GM18907 (cell line): ENCODE results near the gene LRRC59.
A peak's percentile ranks its signal among the peaks of the same experiment; 100 is the strongest.

Source experiments
- ATAC-seq: cut with Tn5 transposase; IDR thresholded peaks from one replicate; pipeline ENCODE4 v1.9.1; 2021; ENCODE audit warnings: mild to moderate bottlenecking, moderate library complexity; ENCODE audit not compliant: unreplicated experiment

Gene LRRC59

DNA sequence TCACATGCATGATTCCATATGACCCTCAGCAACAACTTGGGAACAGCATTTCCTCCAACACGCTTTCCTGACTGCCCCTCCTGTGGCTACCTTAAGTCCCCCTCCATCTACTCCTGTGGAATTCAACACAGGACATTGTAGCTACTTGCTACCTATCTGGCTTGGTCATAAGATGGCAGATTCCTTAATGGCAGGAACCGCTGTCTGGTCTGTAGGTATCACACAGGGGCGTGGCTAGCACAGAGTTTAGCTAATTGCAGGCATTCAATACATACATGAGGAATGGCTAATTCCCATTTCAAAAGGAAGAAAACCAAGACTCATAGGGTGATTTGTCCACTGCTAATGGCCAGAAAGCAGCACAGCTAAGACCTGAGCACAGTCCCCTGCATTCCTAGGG is 8.6 kb downstream of the LRRC59 start:
- no peak for ATAC-seq

DNA sequence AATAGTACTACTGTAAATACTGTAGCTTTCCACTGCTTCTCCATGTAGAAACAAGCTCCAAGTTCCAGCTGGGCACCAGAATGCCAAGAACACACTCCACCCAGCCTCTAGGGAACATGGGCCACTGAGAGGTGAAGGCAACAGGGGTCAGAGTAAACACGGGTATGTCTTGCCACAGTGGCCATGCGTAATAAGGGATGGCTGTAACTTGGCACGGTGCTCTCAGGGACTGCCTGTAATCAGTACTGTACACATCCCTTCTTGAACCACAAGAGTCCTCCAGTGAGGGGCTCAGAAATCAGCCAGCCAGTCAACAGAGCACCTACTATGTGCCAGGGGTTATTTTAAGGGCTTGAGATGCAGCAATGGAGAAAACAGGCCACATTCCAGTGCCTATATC is 10.8 kb downstream of the LRRC59 start:
- ATAC-seq = no peak

DNA sequence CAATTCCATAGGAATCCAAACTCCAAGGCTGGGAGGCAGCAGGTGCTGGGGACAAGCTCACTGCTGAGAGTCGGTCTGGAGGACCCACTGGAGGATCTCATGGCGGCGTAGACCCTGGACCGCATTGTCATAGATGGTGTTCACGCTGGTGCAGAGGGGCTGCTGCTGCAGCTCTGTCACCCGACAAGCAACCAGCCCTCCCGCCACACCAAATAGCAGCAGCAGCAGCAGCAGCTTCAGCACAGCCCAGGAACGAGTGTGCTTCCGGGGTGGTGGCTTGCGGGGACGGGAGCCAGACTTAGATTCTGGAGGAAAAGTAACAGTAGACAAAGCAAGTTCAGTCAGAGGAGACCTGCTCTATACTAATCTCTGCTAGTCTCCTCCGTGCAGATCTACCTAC is 14.4 kb downstream of the LRRC59 start:
- no peak for ATAC-seq

DNA sequence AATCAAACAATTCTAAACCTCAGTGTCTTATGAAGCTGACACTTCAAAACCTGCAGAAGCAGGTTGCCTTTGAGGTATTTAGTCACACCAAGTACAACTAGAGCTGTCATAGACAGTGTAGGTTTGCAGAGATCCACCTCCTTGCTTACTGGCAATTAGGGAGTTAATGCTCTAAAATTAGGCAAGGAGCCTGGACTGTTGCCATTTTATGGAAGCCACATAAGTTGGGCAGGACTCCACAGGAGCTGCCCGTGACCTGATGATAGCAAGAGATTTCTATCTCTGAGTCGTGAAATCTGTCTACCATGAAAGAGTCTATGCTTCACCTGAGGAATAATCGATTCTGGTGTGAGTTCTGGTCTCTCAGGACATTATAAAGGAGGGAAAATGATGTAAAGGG is 15.4 kb downstream of the LRRC59 start:
- no peak for ATAC-seq

DNA sequence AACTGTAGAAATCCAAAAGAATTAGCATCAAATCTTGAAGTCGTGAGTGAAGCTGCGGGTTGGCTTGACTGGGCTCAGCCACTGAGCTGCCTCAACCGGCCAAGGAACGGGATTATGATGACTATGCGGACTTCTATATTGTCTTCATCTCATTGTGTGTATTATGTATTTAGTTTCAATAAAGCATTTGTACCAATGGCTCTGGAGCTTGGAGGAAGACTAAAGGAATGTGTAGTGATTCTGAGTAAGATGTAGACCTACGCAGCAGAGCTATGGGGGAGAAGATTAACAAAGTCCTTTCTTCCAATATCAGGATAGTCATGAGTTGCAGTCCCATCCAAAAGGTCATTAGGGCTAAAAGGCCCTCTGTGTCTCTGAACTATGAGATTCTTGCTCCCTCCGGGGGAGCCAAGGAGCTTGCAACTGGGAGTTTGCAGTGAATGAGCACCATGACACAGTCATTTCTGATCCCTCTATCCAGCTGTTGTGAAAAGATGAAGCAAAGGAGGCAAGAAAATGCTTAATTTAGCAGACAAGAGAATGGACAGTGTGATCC is 16.0 kb downstream of the LRRC59 start:
- ATAC-seq = no peak

DNA sequence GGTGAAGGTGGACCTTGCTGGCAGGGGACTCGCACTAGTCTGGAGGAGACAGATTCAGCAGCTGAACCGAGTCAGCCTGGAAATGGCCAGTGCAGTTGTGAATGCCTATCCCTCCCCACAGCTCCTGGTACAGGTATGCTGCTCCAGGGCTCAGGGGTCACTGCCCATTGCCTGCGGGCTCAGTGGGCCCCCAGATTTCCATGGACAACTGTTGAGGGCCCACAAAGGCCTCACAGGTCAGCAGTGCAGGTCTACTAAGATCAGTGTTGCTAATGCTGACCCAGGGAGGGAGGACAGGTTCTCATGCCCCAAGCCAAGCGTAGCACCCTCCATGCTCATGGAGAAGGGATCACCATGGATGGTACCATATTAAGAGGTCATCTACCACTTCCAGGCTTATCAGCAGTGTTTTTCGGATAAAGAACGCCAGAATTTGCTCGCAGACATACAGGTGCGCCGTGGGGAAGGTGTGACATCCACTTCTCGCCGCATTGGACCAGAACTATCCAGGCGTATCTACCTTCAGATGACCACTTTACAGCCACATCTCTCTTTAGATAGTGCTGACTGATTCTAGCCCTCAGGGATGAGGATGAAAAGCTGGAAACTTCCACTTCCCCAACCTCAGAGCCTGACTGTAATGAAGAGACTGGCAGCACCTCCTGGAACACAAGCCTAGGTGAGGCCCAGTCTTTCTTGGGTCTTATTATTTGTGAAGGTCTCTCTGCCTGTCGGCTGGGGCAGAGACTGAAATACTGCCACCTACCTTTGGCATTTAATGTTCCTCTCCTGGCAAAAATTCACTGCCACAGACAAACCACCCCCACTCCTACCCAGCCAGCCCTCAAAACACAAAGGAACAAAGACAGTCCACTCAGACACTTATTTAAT is 16.7 kb downstream of the LRRC59 start:
- ATAC-seq = no peak

DNA sequence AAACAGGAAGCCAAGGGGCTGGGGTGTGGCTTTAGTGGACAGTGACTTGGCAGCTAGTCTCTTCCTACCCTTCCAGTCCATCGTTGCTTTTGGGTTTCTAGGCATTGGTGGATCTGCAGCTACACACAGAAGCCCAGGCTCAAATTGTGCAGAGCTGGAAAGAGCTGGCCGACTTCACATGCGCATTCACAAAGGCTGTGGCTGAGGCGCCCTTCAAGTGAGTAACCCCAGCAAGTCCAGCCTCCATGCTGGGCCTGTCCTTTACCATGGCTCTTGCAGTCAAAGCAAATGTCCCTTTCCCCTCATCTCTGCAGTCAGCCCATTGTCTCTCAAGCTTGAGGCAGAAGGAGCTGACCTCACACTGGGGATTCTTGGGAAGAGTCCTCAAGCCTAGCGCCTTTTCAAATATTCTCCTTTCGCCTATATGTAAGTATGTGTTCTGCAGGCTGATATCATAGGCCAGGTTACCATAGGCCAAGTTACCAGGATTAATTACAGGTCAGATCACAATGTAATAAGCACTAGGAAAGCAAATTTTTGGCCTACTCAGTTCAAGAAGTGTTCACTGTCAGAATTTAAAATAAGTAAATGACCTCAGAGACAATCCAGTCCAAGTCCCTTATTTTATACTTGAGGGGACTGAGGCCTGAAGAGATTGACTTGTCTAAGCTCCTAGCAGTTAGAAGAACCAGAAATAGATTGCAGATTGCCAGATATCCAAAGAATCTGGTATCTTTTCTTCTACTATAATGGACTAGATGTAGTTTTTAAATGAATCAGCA is 17.8 kb downstream of the LRRC59 start:
- ATAC-seq = no peak

DNA sequence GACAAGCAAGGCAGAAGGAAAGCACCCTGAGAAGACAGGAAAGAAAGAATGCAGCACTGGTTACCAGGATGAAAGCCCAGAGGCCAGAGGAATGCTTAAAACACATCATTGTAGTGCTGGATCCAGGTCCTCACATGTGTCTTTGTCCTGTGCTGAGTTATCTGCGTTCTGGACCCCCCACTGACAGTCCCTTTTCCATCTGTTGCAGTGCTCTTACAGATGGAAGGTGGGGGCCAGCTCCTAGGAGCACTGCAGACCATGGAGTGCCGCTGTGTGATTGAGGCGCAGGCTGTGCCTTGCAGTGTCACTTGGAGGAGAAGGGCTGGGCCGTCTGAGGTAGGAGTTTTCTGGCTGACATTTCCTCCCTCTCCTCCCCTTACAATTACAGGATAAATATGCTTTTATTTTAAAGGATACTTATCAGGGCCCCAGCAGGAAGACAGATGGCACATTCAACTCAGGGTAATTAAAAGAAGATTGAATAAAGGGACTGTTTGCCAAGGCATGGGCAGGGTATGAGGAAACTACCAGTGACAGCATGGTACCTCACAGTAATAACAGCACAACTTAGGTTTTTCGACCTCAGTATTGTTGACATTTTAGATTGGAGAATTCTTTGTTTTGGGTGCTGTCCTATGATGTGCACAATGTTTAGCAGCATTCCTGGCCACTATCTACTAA is 21.3 kb downstream of the LRRC59 start:
- ATAC-seq = no peak

DNA sequence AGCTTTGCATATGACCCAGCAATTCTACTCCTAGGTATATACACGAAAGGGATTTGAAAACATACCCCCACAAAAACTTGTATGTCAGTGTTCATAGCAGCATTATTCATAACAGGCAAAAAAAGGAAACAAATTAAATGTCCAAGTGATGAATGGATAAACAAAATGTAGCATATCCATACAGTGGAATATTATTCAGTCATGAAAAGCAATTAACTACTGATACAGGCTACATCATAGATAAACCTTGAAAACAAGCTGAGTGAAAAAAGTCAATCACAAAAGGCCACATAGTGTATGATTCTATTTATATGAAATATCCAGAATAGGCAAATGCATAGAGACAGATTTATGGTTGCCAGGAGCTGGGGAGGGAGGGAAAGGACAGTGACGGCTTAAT is 23.6 kb downstream of the LRRC59 start:
- no peak for ATAC-seq

DNA sequence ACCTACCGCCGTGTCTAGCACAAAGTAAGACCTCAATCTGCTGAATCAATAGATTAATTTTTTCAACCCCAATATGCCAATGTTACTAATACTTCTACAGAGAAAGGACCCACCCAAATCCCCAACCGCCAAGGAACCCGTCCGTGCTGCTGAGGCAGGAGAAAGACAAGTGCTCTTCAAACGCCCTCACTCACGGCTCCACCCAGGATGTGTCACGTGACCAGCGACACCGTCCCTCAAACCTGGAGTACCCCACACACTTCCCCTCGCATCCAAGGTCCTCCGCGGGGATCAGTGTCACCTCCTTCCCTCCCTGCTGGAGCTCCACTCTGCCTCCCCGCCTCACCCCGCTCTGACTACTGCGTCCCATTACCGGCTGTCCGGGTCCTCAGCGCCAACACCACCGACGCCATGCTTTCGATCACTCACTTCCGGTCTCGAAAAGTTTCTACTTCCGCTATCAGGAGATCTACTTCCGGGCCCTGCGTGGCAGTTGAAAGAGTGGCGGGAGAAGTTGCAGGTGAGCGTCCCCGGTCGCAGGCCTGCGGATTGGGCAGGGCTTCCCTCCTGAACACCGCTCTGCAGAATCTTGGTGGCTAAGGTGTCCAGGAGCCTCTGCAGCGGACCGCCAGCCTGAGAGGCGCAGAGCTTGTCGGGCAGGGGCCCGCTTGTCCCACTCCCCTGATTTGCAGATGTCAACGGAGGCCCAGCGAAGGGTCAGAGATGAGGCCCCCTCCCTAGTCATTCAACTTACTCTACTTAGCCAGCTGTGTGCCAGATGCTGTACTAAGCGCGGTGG is 24.4 kb downstream of the LRRC59 start, which contains the start of the genes EME1 and MRPL27:
TSS of gene EME1 (plus strand) at position 472 of the 799 bp plus-strand sequence. CDS start 1,980 bp downstream, outside the sequence.
TSS of gene MRPL27 (minus strand) at position 427 of the 799 bp plus-strand sequence. CDS start at position 413, 14 bp downstream.
- peak; percentile 85 for ATAC-seq

DNA sequence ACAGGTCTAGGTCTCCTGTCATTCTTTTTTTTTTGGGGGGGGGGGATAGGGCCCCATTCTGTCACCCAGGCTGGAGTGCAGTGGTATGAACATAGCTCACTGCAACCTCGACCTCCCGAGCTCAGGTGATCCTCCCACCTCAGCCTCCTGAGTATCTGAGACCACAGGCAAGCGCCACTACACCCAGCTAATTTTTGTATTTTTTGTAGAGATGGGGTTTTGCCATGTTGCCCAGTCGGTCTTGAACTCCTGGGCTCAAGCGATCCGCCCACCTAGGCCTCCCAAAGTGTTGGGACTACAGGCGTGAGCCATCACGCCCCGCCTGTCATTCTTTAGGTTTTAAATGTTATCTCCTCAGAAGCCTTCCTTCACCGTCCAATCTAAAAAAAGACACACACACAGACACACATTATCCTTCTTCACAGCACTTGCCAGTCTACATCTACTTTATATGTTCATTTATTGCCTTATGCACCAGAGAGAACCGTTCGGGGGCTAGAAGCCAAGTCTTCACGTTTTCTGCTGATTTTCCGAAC is 25.0 kb downstream of the LRRC59 start:
- no peak for ATAC-seq

DNA sequence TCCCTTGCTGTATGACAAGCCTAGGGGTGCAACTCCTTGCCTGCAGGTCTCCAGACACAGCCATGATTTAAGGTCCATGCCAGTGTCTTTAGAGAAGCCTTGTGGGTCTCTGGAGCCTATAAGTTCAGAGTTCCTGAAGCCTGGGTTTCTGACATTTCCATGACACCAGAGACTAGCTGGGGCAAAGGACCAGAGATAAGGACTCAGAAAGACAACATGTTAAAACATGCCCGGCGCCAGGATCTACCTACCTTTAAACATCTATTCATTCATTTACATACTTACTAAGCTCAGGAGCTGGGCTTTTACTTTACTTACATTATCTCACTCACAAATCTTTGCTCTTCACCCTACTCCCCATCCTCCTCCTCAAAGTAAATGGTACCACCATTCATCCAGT is 25.8 kb downstream of the LRRC59 start:
- ATAC-seq = no peak

DNA sequence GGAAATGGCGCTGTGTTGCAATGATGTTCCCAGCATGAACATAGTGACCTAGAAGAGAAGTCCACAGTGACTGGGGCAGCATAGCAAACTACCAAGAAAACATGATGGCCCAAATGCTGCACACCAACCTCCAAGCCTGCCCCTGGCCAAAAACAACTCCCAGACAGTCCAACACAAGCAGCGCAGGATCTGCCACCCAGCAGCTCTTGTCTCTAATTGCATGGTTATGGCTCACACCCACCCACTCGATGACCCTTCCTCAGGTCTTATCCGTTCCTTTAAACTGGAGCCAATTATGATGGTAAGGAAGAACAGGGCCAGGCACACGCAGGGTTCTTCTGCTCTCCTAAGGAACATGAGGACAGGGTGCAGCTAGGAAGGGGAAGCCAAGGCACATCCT is 27.3 kb downstream of the LRRC59 start:
- no peak for ATAC-seq

DNA sequence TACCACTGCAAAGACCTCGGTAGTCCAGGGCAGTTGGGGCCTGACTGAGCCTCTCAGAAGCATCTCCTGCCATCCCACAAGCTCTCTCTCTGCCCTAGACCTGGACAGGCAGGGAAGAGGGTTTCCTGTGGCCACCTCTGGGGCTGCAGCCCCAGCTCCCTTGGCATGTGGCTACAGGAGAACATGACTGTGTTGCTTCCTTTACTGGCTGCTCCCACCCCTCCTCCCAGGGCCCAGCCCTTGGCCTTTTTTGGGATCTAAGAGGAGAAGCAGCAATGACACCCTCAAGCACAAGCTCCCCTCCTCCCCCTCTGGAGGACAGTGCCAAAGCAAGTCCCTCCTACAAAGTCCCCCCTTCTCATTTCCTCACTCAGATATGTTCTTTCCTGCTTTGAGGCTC is 29.9 kb downstream of the LRRC59 start:
- no peak for ATAC-seq

DNA sequence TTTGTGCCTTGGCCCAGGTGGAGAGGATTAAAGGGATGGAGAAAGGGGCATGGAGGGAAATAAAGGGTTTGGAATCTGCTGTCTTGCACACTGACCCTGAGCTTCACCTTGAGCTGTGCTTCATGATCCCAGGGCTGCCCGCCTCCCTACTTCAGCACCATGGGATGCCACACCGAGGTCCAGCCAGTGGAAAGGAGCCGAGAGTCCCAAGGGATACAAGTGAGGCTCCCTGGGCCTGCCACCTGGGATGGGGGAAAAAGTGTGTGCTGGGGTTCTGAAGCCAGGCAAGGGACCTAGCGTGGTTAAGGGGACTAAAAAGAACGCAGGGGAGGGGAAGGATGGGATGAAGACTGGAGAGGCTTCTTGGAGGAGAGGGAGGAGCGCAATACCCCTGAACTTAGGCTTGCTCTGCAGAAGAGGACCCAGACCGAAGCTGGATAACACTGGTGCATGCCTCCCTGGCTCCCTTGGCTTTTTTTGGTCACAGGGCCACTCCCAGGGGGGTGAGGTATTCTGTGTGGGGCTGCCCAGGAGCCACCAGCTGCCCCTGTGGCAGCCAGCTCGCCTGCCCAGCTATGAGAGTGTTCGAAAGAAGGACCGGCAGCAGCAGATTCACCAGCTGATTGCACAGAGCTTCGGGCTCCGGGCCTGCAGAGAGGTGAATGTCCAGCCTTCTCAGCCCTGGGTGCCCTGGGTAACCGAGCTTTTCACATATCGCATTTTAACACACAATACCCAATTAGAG is 31.5 kb downstream of the LRRC59 start:
- no peak for ATAC-seq

DNA sequence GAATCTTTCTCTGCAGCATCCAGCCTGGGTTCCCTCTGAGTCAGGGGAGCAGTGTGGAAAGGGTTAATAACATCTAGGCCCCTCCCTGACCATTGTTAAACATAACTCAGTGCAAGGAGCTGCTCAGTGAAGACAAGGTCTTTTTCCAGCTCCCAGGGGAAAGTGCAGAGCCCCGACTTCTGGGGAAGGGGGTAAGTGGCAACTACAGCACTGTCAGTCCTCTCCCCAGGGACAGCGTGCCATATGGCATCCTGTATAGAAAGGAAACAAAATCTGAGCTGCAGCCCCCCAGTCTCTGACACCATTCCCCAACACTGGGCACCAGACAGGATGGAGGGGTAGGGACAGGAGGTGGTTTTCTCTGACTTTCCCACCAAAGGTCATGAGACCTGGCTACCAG is 32.2 kb downstream of the LRRC59 start:
- no peak for ATAC-seq

DNA sequence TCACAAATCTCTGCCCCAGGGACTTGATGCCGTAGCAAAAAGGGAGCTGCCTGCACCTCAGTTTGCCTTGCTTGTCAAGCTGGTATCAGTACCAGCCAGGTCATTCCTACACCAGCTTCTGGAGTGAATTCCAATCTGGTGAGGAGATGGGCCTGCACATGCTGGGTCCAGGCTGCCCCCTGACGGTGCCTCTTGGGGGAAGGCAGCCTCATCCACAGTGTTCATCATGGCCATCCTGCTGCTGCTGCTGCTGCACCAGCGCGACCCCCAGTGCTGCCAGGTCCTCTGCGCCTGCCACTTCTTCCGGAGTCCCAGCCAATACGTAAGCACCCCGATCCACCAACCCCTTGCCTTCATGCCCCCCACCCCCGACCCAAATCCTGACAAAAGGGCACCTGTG is 32.6 kb downstream of the LRRC59 start:
- no peak for ATAC-seq

DNA sequence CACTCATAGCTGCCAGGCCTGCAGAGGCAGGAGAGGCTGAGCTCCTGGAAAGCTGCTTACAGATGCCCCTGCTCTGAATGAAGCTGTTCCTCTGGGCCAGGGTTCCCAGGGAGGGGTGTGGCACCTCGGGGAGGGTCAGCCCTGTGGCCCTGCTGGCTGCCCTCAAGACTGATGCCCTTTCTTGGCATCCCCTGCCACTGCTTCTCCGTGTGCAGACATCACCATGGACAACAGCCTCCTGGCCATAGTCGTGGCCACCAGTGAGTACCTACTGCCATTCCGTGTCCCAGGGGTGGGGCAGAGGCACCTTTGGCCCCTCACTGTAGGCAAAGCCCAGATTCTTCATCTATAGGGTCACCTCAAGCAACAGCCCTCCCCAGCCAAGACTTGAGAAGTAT is 33.3 kb downstream of the LRRC59 start:
- ATAC-seq = no peak
